NCI-H2081 (cell line): ENCODE measurements around the gene TMEM176B.

Experiments used
- DNase-seq, 2 experiments: peaks; one replicate each; lab custom pipeline; 2025; lab: John Stamatoyannopoulos, UW

Gene TMEM176B

DNA sequence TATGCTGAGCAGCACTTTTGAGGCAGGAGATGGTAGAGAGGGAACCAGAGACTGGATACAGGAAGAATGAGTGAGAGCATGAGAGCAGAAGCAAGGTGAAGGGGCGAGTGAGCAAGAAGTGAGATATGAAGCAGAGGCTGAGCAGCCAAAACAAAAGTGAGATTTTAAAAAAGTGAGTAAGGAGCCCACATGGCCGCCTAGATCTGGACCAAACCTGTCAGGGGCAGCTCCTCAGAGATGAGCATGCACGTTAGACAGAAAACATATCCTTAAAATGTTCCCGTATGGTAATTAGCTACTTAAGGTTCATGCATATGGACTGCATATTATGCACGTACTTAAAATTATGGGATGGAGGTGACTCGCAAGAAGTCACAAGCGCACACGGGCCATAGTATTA lies 22.9 kb upstream of the TMEM176B start:
- no peak for DNase-seq

DNA sequence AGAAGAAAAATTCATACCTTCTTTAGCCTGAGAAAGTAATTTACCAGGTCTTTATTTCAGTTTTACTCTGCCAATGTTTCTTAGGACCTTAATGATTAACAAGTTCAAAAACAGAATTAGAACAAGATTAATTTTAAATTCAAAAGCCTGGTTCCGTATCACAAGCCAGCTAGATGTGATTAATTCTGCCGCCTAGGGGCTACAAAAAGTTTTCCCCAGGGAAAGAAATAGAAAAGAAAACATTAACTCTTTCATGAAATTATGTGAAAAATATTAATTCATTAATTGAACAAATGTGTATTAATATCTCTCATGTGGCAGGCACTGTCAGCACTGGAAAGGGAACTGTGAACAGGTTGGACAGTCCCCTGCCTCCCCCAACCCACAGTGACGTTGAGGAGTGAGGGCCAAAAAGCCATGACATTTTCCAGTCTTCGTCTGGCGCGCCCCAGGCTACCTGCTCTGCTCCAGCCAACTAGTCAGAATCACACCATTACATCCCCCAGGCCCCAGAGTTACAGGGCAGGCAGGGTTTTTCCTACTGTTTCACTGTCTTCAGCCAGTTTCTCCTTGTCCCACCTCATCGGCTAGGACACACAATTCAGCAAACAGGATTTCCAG lies 20.5 kb upstream of the TMEM176B start:
- no peak for DNase-seq

DNA sequence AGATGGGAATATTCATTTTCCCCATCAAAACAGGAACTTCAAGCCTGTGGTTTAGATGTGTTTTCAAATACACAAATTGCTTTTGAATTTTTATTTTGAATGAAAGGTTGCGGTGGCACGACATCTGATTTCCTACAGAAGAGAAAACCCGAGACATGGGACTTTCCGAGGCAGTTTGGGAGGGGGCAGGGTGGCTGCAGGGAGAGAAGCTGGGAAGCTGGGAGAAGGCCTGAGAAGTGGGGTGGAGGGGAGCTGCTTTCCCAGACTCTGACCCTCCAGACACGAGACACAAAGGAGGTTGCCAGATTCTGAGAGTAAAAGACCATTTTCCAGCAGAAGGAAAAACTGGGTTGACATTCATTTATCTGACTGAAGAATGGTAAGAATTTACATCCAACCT lies 20.0 kb upstream of the TMEM176B start:
- DNase-seq = no peak

DNA sequence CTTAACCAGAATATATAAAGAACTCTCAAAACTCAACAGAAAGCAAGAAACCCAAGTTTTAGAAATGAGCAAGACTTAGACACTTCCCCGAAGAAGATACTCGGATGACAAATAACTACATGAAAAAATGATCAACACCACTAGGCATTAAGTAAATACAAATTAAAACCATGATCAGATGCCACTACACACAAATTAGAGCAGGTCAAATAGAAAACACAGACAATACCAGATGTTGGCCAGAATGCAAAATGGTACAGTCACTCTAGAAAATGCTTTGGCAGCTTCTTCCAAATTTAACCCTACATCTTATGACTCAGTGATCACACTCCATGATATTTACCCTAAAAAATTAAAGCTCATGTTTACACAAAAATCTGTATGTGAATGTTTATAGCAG lies 18.8 kb upstream of the TMEM176B start:
- DNase-seq = no peak

DNA sequence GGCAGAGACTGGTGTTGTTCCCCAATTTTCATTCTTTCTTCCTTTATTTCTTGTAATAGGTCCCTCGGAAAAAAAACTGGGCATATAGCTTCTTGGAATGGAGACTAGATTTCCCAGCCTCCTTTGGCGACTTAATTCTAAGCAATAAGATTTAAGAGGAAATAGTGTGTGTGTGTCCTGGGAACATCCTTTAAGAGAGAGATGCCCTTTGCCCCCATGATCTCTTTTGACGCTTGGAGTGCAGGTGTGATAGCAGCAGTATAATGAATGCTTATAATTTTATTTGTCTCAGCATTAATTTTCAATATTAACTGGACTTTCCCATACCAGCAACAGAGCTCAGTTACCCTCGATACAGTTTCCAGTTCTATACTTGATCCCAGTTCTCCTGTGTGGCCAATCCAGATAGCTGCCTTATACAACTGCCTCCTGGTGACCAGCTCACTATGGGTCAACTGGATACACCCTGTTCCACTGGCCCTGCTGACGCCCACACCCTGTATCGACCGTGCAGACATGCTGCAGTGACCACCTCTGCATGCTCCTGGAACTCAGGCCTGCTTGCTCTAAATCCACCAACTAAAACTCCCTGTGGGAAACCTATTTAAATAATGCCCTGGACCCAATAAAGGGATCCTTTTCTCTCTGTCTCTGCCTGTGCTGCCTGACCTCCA lies 14.3 kb upstream of the TMEM176B start:
- DNase-seq = no peak

DNA sequence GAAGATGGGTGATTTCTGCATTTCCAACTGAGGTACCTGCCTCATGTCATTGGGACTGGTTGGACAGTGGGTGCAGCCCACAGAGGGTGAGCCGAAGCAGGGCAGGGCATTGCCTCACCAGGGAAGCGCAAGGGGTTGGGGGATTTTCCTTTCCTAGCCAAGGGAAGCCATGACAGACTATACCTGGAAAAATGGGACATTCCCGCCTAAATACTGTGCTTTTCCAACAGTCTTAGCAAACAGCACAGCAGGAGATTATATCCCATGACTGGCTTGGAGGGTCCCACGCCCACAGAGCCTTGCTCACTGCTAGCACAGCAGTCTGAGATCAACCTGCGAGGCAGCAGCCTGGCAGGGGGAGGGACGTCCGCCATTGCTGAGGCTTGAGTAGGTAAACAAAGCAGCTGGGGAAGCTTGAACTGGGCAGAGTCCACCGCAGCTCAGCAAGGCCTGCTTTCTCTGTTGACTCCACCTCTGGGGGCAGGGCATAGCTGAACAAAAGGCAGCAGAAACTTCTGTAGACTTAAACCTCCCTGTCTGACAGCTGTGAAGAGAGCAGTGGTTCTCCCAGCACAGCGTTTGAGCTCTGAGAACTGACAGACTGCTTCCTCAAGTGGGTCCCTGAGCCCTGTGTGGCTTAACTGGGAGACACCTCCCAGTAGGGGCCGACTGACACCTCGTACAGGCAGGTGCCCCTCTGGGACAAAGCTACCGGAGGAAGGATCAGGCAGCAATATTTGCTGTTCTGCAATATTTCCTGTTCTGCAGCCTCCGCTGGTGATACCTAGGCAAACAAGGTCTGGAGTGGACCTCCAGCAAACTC lies 7.7 kb upstream of the TMEM176B start:
- peak in 1 of 2 experiments; percentile 41 for DNase-seq

DNA sequence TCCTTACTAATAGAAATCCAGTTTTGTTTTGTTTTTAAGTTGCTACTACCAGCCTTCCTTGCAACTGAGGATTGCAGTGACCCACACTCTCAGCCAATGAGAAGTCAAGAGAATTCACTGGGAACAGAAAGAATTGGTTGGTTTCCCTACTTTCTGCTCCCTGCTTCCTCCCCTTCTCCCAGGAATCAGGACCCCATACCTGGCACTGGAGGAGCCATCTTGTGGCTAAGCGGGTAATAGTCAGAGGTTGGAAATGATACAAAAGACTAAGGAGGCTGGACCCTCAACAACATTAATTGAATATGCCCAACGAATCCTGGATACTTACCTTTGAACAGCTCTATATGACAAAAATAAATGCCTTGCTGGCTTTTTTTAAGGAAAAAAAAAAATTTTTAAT lies 6.7 kb upstream of the TMEM176B start:
- no peak for DNase-seq

DNA sequence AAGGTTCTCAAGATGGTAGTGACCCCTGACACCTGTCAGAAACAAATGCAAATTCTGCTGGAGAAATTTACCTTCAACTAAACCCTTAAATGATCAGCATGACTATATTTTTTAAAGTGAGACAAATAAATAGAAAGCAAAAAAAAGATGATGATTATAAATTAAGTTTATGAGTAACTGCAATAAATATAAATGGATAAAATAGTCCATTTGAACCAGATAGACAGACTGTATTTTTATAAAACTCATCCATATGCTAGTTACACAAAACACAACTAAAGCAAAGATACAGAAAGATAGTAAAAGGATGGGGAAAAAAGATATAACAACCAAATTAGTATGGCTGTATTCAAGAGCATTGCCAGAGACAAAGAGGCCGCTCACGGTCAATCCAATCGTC lies 6.3 kb upstream of the TMEM176B start:
- no peak for DNase-seq

DNA sequence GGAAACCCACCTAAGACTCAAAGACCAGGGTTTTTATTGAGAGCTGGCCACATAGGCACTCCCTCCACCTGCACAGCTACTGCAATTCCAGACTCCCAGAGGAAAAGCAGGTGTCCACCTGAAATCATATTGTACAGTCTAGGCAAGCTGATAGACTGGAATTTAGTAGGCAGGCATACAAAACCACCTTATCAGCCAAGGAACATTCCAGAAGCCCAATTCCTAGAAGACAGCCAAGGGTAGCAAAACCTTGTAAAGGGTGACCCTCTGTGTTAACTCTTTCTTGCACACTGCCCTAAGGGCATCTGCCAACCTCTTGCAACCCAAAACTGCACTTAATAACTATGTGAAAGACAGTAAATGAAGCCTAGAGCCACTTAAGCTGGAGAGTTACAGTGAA lies 5.7 kb upstream of the TMEM176B start:
- DNase-seq = no peak

DNA sequence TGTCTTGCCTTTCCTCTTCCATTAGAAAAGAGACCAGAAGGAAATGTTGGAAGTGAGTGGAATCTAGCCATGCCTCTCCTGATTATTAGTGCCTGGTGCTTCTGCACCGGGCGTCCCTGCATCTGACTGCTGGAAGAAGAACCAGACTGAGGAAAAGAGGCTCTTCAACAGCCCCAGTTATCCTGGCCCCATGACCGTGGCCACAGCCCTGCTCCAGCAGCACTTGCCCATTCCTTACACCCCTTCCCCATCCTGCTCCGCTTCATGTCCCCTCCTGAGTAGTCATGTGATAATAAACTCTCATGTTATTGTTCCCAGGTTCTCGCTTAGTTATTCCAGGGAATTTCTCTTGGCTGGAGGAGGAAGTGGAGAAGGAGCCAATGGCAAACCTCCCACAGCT lies 4.6 kb upstream of the TMEM176B start:
- no peak for DNase-seq

DNA sequence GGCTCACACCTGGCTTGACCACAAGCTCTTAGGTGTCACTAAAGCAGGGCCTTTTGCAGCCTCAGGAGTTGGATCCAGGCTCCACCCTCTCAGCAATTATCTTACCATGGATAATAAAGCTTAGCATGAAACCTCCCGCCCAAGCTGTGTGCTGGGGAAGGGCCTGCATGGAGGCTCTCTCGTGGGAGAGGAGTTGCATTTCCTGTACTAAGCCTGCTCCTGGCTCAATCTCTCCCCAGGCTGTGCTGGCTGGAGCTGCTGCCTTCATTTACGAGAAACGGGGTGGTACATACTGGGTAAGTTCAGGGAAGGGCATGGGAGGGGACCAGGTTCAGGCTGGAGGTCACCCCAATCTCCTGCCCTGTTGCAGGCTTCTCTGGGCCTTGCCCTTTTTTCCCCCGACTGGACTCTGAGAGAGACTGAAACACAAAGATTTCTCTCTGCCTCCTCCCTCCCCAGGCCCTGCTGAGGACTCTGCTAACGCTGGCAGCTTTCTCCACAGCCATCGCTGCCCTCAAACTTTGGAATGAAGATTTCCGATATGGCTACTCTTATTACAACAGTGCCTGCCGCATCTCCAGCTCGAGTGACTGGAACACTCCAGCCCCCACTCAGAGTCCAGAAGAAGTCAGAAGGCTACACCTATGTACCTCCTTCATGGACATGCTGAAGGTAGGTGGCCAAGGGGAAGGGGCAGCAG lies 3.1 kb upstream of the TMEM176B start:
- peak; percentile 33 to 75 for DNase-seq

DNA sequence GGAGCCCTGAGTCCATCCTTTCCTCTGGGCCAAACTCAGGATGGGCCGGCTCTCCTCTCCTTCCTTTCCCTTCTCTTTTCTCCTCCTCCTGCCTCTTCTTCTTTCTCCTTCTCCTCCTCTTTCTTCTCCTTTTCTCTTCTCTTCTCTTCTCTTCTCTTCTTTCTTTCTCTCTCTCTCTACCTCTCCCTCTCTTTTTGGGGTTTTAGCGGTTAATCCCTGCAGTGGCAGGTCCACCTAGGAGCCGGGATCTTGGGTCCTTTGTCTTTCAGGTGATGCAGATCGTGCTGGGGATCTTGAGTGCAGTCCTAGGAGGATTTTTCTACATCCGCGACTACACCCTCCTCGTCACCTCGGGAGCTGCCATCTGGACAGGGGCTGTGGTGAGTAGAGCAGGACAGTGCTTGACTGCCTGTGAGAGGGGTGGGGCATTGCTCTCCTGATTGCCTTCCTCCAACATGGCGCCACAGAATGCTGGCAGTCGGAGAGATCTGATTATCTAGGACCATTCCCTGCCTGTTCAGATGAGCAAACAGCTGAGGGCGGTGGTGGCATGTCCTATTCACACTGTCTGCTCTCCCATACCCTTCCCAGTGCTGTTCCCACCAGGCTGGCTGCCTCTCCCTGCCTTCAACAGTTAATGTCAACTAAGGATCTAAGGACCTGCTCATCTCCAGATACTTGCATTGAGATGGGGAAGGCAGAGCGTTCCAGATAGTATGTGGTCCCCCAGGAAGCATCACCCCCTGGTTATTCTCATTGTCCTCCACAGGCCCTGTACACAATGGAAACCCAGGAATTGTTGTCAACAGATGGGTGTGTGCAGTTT lies 2.0 kb upstream of the TMEM176B start:
- DNase-seq = peak; percentile 63 to 86

DNA sequence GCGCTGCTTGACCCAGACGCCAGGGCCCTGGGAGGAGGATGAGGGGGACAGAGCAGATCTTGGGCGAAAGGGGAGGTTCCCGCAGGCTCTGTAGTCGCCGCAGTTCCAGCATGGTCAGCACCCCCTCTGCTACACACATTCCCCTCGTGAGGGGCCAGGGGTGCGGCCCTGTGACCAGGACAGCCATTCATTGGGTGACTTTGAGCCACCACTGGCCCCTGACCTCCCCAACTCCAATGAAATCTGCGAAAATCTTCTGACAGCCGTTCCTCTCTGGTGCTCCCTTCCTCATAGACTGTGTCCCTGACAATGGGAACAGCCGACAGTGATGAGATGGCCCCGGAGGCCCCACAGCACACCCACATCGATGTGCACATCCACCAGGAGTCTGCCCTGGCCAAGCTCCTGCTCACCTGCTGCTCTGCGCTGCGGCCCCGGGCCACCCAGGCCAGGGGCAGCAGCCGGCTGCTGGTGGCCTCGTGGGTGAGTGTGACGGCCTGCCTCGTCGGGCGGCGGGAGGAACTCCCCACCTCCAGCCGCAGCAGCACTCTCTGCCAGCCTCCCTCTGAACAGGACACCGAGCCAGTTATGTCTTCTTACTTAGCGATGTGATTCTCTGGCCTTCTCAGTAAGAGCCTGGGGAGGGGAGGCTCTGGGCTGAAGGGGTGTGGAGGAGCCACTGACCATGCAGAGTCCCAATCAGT lies 1.2 kb upstream of the TMEM176B start:
- DNase-seq = peak in 1 of 2 experiments; percentile 25

DNA sequence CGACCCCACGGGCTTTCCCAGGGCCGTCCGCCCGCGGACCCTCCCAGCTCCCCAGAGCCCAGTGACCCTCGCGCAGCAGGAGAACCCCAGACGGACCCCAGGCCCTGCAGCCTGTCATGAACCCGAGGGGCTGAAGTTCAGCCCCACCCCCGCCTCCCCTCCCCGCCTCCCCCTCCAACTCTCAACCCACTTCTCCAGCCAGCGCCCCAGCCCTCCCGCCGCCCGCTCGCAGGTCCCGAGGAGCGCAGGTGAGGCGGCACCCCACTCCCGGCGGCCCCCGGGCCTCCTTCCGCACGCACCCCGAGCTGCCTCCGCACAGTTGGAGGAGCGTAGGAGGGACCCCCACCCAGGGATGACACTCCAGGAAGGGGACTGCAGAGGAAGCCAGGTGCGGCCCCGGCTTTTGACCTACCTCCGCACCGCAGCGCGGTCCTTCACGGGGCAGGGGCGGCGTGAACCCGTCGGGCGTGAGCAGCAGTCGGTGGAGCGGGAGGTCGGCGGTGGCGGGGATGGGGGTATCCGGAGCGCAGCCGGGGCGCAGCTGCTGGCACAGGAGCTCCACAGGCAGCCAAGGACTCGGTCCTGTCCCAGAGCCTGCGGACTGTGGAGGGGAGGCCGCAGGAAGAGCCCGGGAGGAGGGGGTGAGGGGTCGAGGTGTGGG lies 547 bp upstream of the TMEM176B start, which contains the start of gene TMEM176A:
Gene TMEM176A (plus strand): TSS at position 189 of the 661 bp plus-strand sequence. CDS start 782 bp downstream, outside the sequence.
- peak in 1 of 2 experiments; percentile 30 for DNase-seq

DNA sequence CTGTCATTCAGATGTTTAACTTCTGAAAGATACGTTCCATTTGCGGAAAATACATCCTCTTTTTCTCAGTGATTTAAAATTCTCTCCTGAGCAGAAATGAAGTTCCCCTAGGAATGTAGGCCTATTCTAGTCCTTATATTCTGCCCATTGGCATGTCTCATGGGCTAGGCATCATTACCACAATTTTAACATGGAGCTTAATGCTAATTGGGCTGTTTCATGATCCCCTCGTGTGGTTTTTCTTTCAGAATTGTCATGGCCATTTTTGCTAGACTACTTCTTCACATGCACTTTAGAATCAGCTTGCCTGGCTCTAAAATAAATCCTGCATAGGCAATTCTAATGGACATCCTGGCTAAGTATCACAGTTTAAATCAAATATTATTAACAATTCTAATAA lies 1.0 kb downstream of the TMEM176B start:
- DNase-seq = no peak

DNA sequence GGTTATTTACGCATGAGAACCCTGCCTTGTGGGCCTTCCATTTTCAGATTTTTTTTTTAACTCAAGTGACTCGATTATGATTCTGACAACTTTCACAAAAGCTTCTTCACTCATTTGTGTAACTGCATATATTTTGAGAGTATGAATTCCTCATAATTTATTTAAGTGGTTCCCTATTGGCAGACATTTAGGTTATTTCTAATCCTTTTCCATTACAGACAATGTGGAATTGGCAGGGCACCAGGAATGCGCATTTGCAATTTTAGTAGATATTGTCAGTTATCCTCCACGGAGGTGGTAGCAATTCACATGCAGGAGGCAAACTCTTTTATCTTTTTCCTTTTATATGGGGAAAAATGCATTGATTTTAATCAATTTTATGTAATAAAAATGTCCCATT lies 2.5 kb downstream of the TMEM176B start:
- peak in 1 of 2 experiments; percentile 36 for DNase-seq

DNA sequence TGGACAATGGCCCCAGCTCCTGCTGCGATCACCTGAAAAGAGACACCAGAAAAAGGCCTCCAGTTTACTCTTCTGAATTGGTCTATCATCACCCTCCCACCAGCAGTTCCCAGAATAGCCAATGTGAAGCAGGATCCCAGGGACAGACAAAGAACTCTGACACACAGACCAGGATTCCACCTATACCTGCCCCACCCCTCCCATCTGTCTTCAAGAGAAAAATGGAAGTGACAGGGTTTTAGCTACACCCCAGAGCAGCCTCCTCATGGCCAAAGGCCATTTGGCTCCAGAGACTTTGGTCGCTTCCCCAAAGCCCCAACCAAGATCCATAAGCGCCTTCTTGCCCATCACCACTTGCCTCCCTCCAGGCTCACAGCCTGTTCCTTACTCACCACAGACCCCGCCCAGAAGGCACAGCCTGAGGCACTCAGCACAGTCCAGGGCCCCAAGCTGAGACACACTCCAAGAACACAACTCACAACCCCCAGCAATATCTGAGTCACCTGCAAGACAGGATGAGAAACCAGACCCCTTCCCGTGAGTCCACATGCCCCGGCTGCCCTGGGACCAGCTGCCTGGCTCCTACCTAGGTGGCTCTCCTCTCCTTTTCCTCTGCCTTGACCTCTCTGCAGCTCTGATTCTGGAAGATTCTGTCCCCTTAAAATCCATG lies 6.5 kb downstream of the TMEM176B start:
- DNase-seq = no peak

DNA sequence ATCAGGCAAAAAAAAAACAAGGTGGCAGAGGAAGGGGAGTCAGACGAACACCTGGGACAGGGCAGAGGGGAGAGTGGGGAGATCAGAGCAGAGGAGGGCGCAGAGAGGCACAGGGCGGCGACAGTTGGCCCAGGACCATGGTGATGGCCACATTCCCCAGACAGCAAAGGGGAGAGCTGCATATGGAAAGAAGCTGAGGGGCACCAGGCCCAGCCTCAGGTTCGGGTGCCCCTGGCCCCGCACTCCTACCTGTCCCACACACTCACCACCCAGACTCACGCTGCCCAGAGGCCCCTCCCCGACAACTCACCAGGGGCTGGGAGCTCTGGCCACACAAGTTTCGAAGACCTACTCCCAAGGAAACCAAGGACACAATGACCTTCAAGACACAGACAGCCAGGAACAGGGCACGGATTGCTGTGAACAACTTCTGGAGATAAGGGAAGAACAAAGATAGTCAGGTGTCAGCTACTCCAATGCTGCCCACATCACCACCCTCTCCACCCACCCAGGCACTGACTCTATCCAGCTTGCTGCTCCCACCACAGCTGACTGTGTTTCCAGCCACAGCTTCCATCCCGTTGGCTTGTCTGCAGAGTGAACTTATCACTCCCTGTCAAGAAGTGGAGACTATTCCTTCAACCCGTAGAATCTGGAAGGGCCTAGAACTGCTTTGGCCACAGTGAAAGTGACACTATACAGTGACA lies 8.3 kb downstream of the TMEM176B start:
- no peak for DNase-seq

DNA sequence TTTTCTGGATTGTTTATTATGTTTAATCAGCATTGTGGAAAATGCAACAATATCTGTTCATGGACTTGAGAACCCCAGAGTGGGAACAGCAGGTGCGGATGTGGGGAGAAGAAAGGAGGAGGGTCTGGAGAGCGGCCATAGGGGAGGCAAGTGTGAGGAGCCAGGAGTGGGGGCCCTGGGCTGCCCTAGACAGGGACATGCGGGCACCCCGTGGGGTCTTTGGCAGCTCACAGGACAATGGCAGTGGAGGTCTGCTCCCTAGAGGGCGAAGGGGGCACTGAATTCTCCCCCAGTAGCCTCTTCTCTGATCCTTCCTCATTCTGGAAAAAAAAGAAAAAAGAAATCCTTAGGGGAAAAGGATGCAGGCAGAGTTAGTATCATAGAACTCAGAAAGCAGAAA lies 8.9 kb downstream of the TMEM176B start:
- DNase-seq = no peak
